Measurements from ENCODE around the gene PF4V1.

The PF4V1 gene

DNA sequence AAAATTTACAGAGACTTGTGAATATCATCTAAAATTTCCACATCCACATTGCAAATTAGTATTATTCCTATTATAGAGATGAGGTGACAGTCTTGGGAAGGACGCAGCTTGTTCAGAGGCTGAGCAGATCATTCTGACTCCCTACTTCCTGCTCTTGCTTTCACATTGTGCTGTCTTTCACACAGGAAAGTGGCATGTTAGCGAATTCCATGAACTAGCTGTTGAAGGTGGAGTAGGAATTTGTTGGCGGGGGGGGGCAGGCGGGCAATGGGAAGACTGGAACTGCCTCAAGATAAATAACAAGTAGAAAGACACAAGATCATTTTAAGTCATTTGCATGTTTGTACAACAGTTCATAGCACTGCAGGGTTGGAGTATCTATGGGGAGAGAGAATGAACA lies 2.3 kb downstream of the PF4V1 start:
- H3K79me2 ChIP-seq (ENCODE audit: low read length), result no peaks in the 10 kb centered on the region

GRCh38 chr4:73856518-73856917 lies 3.4 kb downstream of the PF4V1 start:
- H3K36me3 ChIP-seq (replicated peaks; ENCODE audit: low read depth, low read length), result no peaks in the 10 kb centered on the region
- H3K9me3 ChIP-seq (ENCODE audit: insufficient read depth, low read length), result no peaks in the 10 kb centered on the region
- H2AFZ ChIP-seq (ENCODE audit: low read depth, low read length), result no peak overlapping the region
- TF ChIP-seq EZH2phosphoT487 (IDR thresholded peaks at IDR 0.05; ENCODE audit: low read depth), result no peak
- TF ChIP-seq, protein P1, sequence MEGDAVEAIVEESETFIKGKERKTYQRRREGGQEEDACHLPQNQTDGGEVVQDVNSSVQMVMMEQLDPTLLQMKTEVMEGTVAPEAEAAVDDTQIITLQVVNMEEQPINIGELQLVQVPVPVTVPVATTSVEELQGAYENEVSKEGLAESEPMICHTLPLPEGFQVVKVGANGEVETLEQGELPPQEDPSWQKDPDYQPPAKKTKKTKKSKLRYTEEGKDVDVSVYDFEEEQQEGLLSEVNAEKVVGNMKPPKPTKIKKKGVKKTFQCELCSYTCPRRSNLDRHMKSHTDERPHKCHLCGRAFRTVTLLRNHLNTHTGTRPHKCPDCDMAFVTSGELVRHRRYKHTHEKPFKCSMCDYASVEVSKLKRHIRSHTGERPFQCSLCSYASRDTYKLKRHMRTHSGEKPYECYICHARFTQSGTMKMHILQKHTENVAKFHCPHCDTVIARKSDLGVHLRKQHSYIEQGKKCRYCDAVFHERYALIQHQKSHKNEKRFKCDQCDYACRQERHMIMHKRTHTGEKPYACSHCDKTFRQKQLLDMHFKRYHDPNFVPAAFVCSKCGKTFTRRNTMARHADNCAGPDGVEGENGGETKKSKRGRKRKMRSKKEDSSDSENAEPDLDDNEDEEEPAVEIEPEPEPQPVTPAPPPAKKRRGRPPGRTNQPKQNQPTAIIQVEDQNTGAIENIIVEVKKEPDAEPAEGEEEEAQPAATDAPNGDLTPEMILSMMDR (IDR thresholded peaks at IDR 0.05; ENCODE audit: low read depth, low read length), result no peak
- H3K27me3 ChIP-seq (ENCODE audit: low read depth, low read length), result no peaks in the 10 kb centered on the region
- H4K20me1 ChIP-seq (ENCODE audit: insufficient read depth, low read length), result no peaks in the 10 kb centered on the region
- no peaks in the 10 kb centered on the region for H3K79me2 ChIP-seq (ENCODE audit: low read length)
- no peak overlapping the region for H3K9ac ChIP-seq (ENCODE audit: low read length)
- H3K4me1 ChIP-seq (ENCODE audit: low read length), result no peaks in the 10 kb centered on the region
- no peak overlapping the region for H3K4me3 ChIP-seq (ENCODE audit: low read length)
- no peak overlapping the region for H3K27ac ChIP-seq (ENCODE audit: low read length)
- no peak overlapping the region for H3K4me2 ChIP-seq (ENCODE audit: low read length)

More for the DNA sequence above, 2.3 kb downstream of the PF4V1 start:
- no peak overlapping the region for H2AFZ ChIP-seq (ENCODE audit: low read depth, low read length)
- H3K4me1 ChIP-seq (ENCODE audit: low read length), result no peaks in the 10 kb centered on the region
- no peak overlapping the region for H3K4me2 ChIP-seq (ENCODE audit: low read length)
- no peak overlapping the region for H3K27ac ChIP-seq (ENCODE audit: low read length)
- no peak for TF ChIP-seq EZH2phosphoT487 (IDR thresholded peaks at IDR 0.05; ENCODE audit: low read depth)
- TF ChIP-seq, protein P1 (IDR thresholded peaks at IDR 0.05; ENCODE audit: low read depth, low read length), result no peak
- no peaks in the 10 kb centered on the region for H3K36me3 ChIP-seq (replicated peaks; ENCODE audit: low read depth, low read length)
- no peaks in the 10 kb centered on the region for H3K9me3 ChIP-seq (ENCODE audit: insufficient read depth, low read length)
- H3K9ac ChIP-seq (ENCODE audit: low read length), result no peak overlapping the region
- H4K20me1 ChIP-seq (ENCODE audit: insufficient read depth, low read length), result no peaks in the 10 kb centered on the region
- no peak overlapping the region for H3K4me3 ChIP-seq (ENCODE audit: low read length)
- H3K27me3 ChIP-seq (ENCODE audit: low read depth, low read length), result no peaks in the 10 kb centered on the region

GRCh38 chr4:73859614-73860088 lies 6.6 kb downstream of the PF4V1 start:
- H3K4me1 ChIP-seq (ENCODE audit: low read length), result no peaks in the 10 kb centered on the region
- H3K4me2 ChIP-seq (ENCODE audit: low read length), result no peak overlapping the region
- no peak overlapping the region for H3K27ac ChIP-seq (ENCODE audit: low read length)
- no peaks in the 10 kb centered on the region for H3K27me3 ChIP-seq (ENCODE audit: low read depth, low read length)
- H3K9ac ChIP-seq (ENCODE audit: low read length), result no peak overlapping the region
- no peaks in the 10 kb centered on the region for H3K36me3 ChIP-seq (replicated peaks; ENCODE audit: low read depth, low read length)
- no peak for TF ChIP-seq EZH2phosphoT487 (IDR thresholded peaks at IDR 0.05; ENCODE audit: low read depth)
- TF ChIP-seq, protein P1 (IDR thresholded peaks at IDR 0.05; ENCODE audit: low read depth, low read length), result no peak
- no peaks in the 10 kb centered on the region for H3K9me3 ChIP-seq (ENCODE audit: insufficient read depth, low read length)
- no peak overlapping the region for H2AFZ ChIP-seq (ENCODE audit: low read depth, low read length)
- no peak overlapping the region for H3K4me3 ChIP-seq (ENCODE audit: low read length)
- H4K20me1 ChIP-seq (ENCODE audit: insufficient read depth, low read length), result no peaks in the 10 kb centered on the region
- no peaks in the 10 kb centered on the region for H3K79me2 ChIP-seq (ENCODE audit: low read length)

DNA sequence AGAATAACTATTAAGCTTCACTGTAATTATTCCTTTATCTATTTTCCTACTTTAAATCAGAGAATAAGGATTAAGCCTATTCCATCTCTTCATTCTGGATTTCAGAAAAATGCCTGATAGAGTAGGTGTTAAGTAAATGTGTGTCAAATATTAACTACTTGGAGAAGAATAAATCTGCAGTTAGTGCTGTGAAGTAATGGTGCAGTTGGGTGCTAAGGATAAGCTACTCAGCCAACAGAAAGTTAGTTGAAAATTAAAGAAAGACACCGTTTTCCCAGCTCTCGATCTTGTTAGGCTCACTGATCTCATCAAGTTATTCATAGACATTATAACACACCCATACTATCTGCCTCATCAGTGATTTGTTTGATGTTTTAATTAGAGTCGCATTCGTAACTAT lies 7.1 kb downstream of the PF4V1 start:
- H2AFZ ChIP-seq (ENCODE audit: low read depth, low read length), result no peak overlapping the region
- H3K4me2 ChIP-seq (ENCODE audit: low read length), result no peak overlapping the region
- TF ChIP-seq, protein P1 (IDR thresholded peaks at IDR 0.05; ENCODE audit: low read depth, low read length), result no peak
- TF ChIP-seq EZH2phosphoT487 (IDR thresholded peaks at IDR 0.05; ENCODE audit: low read depth), result no peak
- no peak overlapping the region for H3K27ac ChIP-seq (ENCODE audit: low read length)
- H3K27me3 ChIP-seq (ENCODE audit: low read depth, low read length), result no peaks in the 10 kb centered on the region
- H3K4me1 ChIP-seq (ENCODE audit: low read length), result no peaks in the 10 kb centered on the region
- H3K36me3 ChIP-seq (replicated peaks; ENCODE audit: low read depth, low read length), result no peaks in the 10 kb centered on the region
- H3K79me2 ChIP-seq (ENCODE audit: low read length), result no peaks in the 10 kb centered on the region
- no peaks in the 10 kb centered on the region for H3K9me3 ChIP-seq (ENCODE audit: insufficient read depth, low read length)
- H3K4me3 ChIP-seq (ENCODE audit: low read length), result no peak overlapping the region
- H3K9ac ChIP-seq (ENCODE audit: low read length), result no peak overlapping the region
- no peaks in the 10 kb centered on the region for H4K20me1 ChIP-seq (ENCODE audit: insufficient read depth, low read length)
